ENCODE results near the gene HYPK. TPM values are rescaled to one million over a fixed set of nuclear protein-coding genes. Genes with fewer than 3 reads are reported as not detected.

Gene HYPK
- total and polyA plus RNA-seq, 12 donors: 3.7 to 31.5 (median 20.3) TPM

GRCh38 chr15:43772624-43773023, 27.8 kb upstream of the HYPK start:
- H3K36me3 ChIP-seq (replicated peaks in 1 of 2): peaks cover 0 to 65% of the 10 kb centered on the region in 2 donors
- intact Hi-C loops (cut with DNase I): no loop called here
- H3K27ac ChIP-seq: no peak overlapping the region

GRCh38 chr15:43774062-43774461, 26.3 kb upstream of the HYPK start:
- H3K4me1 ChIP-seq (replicated peaks in 1 of 2): peaks cover 0 to 19% of the 10 kb centered on the region in 2 donors
- no peaks in the 10 kb centered on the region for H3K27me3 ChIP-seq
- no peak for TF ChIP-seq POLR2A (IDR thresholded peaks at IDR 0.05)
- TF ChIP-seq, protein P1, sequence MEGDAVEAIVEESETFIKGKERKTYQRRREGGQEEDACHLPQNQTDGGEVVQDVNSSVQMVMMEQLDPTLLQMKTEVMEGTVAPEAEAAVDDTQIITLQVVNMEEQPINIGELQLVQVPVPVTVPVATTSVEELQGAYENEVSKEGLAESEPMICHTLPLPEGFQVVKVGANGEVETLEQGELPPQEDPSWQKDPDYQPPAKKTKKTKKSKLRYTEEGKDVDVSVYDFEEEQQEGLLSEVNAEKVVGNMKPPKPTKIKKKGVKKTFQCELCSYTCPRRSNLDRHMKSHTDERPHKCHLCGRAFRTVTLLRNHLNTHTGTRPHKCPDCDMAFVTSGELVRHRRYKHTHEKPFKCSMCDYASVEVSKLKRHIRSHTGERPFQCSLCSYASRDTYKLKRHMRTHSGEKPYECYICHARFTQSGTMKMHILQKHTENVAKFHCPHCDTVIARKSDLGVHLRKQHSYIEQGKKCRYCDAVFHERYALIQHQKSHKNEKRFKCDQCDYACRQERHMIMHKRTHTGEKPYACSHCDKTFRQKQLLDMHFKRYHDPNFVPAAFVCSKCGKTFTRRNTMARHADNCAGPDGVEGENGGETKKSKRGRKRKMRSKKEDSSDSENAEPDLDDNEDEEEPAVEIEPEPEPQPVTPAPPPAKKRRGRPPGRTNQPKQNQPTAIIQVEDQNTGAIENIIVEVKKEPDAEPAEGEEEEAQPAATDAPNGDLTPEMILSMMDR (IDR thresholded peaks at IDR 0.05): no peak
- intact Hi-C loops (cut with DNase I): no loop called here
- H3K4me3 ChIP-seq: no peak overlapping the region
- peak overlapping the region in 1 of 5 donors; percentile 91 for H3K27ac ChIP-seq
- no peaks in the 10 kb centered on the region for H3K9me3 ChIP-seq (replicated peaks in 1 of 3)
- no peak for DNase-seq
- 70 to 79% (median 76%) methylated on average over 4 of the region's 4 CpGs for WGBS, 4 donors
- peaks cover 0 to 50% of the 10 kb centered on the region in 2 donors for H3K36me3 ChIP-seq (replicated peaks in 1 of 2)

More at GRCh38 chr15:43772624-43773023, 27.8 kb upstream of the HYPK start:
- peaks cover 0 to 14% of the 10 kb centered on the region in 2 donors for H3K4me1 ChIP-seq (replicated peaks in 1 of 2)
- TF ChIP-seq, protein P1 (IDR thresholded peaks at IDR 0.05): no peak
- no peak for TF ChIP-seq POLR2A (IDR thresholded peaks at IDR 0.05)
- H3K27me3 ChIP-seq: no peaks in the 10 kb centered on the region
- H3K9me3 ChIP-seq (replicated peaks in 1 of 3): no peaks in the 10 kb centered on the region
- no peak for DNase-seq
- H3K4me3 ChIP-seq: no peak overlapping the region

DNA sequence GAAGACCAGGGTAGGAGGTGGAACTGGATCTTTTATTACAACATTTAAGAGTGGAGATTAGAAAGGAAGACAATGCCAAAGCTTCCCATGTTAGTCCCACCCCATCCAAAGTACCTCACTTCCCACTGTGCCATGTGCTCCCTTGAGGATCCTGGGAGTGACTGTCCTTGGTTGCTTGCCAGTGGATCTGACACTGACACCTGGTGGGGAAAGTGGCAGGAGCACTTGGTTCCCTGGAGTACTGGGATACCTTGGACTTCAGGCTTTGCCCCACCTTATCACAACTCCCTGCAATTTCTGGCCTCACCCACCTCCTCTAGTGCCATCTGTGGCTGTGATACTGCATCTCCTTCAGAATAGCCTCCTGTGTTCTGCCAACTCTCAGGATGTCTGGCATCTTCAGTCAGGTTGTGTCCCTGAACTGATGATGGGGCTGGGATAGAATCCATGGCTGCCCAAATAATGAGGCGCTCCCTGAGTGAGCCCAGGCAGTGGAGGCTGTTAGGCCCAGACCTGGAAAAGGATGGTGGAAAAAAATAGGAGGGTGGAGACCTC, 24.9 kb upstream of the HYPK start:
- TF ChIP-seq POLR2A (IDR thresholded peaks at IDR 0.05): no peak
- TF ChIP-seq, protein P1 (IDR thresholded peaks at IDR 0.05): peak in 4 of 6 experiments; percentile 17 to 24 (median 22)
- Histone ChIP-seq H3K27ac (peak overlapping the region in 2 of 5 donors; percentile 91), H3K4me1 (replicated peaks in 1 of 2) (peaks cover 0 to 19% of the 10 kb centered on the region in 2 donors), H3K4me3 (no peak overlapping the region), H3K36me3 (replicated peaks in 1 of 2) (peaks cover 0 to 37% of the 10 kb centered on the region in 2 donors), H3K9me3 (replicated peaks in 1 of 3) (no peaks in the 10 kb centered on the region), H3K27me3 (no peaks in the 10 kb centered on the region)
- WGBS, 4 donors: 82 to 95% (median 87%) methylated on average over 1 of the region's 1 CpG
- peak in 6 of 7 donors; percentile 65 to 86 (median 68) for DNase-seq
- intact Hi-C loops (cut with DNase I): no loop called here

DNA sequence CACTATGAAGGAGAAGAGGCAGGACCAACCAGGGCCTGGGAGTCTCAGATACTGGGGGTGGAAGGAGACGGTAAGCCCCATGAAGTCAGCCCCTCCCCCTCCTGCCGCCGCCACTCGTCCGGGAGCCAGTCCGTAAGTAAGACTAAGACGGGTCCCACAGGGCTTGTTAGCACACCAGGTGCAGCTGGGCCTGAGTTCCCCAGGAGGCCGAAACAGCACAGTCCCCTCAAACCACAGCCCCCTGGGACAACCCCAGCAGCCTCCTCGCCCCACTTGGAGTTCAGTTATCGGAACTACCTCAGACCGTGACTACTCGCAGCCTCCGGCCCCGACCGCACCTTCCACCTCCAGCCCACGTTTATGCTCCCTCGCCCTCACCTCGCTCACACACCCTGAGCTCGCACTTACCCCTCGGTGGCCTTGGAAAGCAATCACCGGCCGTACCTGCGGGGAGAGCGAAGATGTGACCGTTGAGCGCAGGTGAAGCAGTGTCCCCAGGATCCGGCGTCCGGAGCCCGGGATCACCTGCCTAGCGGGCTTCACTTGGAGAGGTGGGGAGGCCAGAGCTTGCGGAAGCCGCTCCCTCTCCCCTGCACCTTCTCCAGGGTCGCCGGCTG, 24.2 kb upstream of the HYPK start:
- TF ChIP-seq, protein P1 (IDR thresholded peaks at IDR 0.05): no peak
- TF ChIP-seq POLR2A (IDR thresholded peaks at IDR 0.05): no peak
- intact Hi-C loops (cut with DNase I): no loop called here
- peak overlapping the region in 2 of 4 donors; percentile 57 to 67 for H3K4me3 ChIP-seq
- peaks cover 0 to 30% of the 10 kb centered on the region in 2 donors for H3K36me3 ChIP-seq (replicated peaks in 1 of 2)
- DNase-seq: peak in 6 of 7 donors; percentile 35 to 59 (median 49)
- H3K27me3 ChIP-seq: no peaks in the 10 kb centered on the region
- H3K27ac ChIP-seq: peak overlapping the region in 4 of 5 donors; percentile 77 to 91 (median 86)
- WGBS, 4 donors: 12 to 29% (median 22%) methylated on average over 13 to 35 of the region's 35 CpGs
- no peaks in the 10 kb centered on the region for H3K9me3 ChIP-seq (replicated peaks in 1 of 3)
- peaks cover 0 to 19% of the 10 kb centered on the region in 2 donors for H3K4me1 ChIP-seq (replicated peaks in 1 of 2)

Data from adrenal gland (tissue), 12 donors.